IgD-negative memory B cell (primary cell): Measurements from ENCODE around the gene ARVCF. TPM values are rescaled to one million over a fixed set of nuclear protein-coding genes. Genes with fewer than 3 reads are reported as not detected.

Source experiments
- H3K27ac Mint-ChIP-seq, 3 donors: one replicate each; pipeline ENCODE4 v1.8.0; 2020 to 2022; ENCODE audit warnings: mild to moderate bottlenecking in 3 of 3, mixed read lengths in 3 of 3, moderate library complexity in 1 of 3
- H3K27me3 Mint-ChIP-seq: one replicate; pipeline ENCODE4 v1.8.0; 2021; ENCODE audit warnings: mixed read lengths
- H3K36me3 Mint-ChIP-seq: one replicate; pipeline ENCODE4 v1.8.0; 2020; ENCODE audit warnings: mild to moderate bottlenecking, mixed read lengths
- H3K4me1 Mint-ChIP-seq, 3 donors: one replicate each; pipeline ENCODE4 v1.8.0; 2020 to 2022; ENCODE audit warnings: mixed read lengths in 3 of 3, mild to moderate bottlenecking in 1 of 3
- H3K4me3 Mint-ChIP-seq, 4 donors: one replicate each; pipeline ENCODE4 v1.8.0; 2020 to 2022; ENCODE audit warnings: mild to moderate bottlenecking in 4 of 4, mixed read lengths in 4 of 4, moderate library complexity in 3 of 4
- H3K9me3 Mint-ChIP-seq, 3 donors: one replicate each; pipeline ENCODE4 v1.8.0; 2020 to 2021; ENCODE audit warnings: mixed read lengths in 3 of 3, mild to moderate bottlenecking in 1 of 3
- polyA plus RNA-seq: library from polyadenylated mRNA; unstranded; fragments of 300-500 nt; fragmentation: Illumina TruSeq; gene quantifications from one replicate; pipeline ENCODE4 v1.2.3, GENCODE V29; 2021

ARVCF gene
- polyA plus RNA-seq, 1 donor from 2014 or later: 0.16 TPM

DNA sequence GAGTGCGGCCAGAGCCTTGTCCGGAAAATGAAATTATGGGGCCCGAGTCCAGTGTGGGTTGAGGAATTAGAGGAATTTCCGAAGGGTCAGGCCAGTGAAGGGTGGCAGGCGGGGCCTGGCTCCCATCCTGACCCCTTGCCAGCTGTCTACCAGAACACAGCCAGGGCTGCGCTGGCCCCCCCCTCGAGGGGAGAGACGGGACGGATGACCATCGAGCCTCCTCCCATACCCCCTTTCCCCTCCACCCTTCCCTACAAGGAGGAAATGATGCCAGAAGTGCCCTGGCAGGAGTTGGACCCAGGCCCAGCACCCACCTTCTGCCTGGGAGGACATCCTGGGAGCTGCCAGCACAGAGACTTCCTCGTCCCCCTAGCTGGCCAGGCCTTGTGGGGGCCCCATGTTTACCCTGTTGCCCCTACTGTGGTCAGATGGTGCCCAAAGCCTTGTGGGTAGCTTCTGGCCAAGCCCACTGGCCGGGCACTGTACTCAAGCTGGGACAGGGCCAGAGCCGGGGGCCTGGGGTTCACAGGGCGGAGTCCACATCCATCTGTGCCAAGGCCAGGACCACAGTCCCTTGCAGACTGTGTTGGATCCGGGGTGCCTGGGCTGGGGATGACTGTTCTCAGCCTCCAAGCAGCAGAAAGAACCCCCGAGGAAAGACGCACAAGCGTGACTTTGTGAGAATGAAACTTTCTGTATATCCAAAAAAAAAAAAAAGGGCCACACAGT, 20.8 kb downstream of the ARVCF start:
- H3K4me1 Mint-ChIP-seq: peaks cover 0 to 1% (median 0%) of the 10 kb centered on the region in 3 donors
- no peak overlapping the region for H3K27ac Mint-ChIP-seq
- no peaks in the 10 kb centered on the region for H3K36me3 Mint-ChIP-seq
- H3K9me3 Mint-ChIP-seq: no peaks in the 10 kb centered on the region
- H3K27me3 Mint-ChIP-seq: no peaks in the 10 kb centered on the region
- H3K4me3 Mint-ChIP-seq: no peak overlapping the region

DNA sequence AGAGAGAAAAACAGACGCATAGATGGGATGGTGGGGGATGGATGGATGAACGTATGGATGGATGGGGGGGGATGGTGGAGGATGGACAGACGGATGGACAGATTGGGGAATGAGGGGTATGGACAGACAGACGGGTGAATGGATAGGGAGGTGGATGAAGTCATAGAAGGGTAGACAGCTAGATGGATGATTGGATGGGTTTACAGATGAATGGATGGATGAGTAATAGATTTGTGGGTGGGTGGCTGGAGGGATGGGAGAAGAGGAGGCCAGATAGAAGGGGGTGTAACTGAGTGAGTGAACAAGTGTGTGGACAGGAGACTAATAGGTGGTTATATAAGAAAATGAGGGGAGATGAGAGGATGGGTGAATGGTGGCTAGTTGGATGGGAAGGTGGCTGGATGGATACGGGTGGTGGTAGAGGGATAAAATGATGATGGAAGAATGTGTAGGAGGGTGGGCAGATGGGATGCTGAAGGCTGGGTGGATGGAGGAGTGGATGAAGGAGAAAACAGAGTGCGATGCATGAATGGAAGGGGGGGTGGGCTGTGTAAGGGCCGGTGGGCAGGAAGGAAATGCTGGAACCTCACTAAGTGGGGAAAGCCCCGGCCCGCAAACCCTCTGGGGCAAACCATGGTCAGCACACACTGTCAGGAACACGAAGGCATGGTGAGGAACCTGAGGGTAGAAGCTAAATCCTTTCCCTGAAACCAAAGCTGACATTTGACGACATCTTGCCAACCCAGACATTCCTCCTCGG, 21.6 kb downstream of the ARVCF start:
- Mint-ChIP-seq H3K27me3 (no peaks in the 10 kb centered on the region), H3K36me3 (no peaks in the 10 kb centered on the region), H3K27ac (no peak overlapping the region), H3K9me3 (no peaks in the 10 kb centered on the region), H3K4me1 (peaks cover 0 to 1% (median 0%) of the 10 kb centered on the region in 3 donors), H3K4me3 (no peak overlapping the region)

DNA sequence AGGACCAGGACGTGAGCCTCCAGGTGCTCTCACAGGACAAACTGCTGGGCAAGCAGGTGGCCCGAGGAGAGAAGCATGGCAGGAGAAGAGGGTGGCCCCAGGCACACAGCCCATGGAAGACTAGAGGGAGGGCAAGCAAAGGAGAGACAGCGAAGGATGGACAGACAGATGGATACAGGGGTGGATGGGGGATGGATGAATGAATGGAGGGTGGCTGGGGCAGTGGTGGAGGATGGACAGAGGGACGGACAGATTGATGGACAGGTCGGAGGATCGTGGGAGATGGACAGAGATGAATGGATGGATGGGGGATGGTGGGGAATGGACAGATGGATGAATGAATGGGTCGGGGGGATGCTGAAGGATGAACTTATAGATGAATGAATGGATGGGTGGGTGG, 22.7 kb downstream of the ARVCF start:
- H3K4me3 Mint-ChIP-seq: no peak overlapping the region
- H3K9me3 Mint-ChIP-seq: no peaks in the 10 kb centered on the region
- H3K27me3 Mint-ChIP-seq: no peaks in the 10 kb centered on the region
- peaks cover 0 to 1% (median 0%) of the 10 kb centered on the region in 3 donors for H3K4me1 Mint-ChIP-seq
- H3K36me3 Mint-ChIP-seq: no peaks in the 10 kb centered on the region
- no peak overlapping the region for H3K27ac Mint-ChIP-seq

DNA sequence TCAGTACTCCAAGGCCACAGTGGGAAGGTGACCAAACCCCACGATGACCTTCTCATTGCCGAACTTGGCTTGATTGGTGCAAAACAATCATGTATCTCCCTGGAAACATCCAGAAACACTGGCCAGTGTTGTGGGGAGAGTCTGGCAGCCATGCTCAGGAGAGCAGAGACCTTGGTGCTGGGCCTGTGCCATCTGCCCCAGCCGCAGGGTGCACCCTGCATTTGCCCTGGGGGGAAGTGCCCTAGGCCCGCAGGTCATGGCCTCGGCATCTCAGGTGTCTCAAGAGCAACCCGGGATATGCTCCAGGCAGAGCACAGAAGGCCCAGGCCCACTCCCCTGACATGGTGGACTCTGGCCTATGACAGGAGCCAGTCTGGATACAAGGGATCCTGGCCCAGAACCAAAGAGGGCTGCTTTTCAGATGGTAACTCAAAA, 23.7 kb downstream of the ARVCF start:
- Mint-ChIP-seq H3K4me1 (peaks cover 0 to 1% (median 0%) of the 10 kb centered on the region in 3 donors), H3K4me3 (no peak overlapping the region), H3K27me3 (no peaks in the 10 kb centered on the region), H3K27ac (no peak overlapping the region), H3K9me3 (no peaks in the 10 kb centered on the region), H3K36me3 (no peaks in the 10 kb centered on the region)

DNA sequence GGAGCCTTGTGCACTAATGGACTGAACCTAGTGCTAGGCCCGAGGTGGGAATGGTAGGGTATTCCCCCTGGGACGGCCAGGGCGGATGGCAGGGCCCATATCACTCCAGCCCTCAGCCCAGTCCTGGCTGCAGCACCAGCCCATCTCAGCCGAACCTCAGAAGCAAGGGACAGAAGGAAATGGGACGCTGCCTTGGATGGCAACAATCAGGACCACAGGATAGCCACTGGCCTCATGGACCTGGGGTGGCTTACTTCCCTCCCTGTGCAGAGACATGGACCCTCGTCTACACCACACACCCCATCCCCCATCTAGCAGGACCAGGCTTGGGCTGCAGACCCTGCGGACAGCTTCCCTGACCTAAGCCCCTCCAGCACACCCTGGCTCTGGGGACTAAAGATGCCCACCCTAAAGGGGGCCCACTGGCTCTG, 24.1 kb downstream of the ARVCF start:
- H3K27ac Mint-ChIP-seq: no peak overlapping the region
- H3K27me3 Mint-ChIP-seq: no peaks in the 10 kb centered on the region
- H3K36me3 Mint-ChIP-seq: no peaks in the 10 kb centered on the region
- H3K4me3 Mint-ChIP-seq: no peak overlapping the region
- peaks cover 0 to 1% (median 0%) of the 10 kb centered on the region in 3 donors for H3K4me1 Mint-ChIP-seq
- H3K9me3 Mint-ChIP-seq: no peaks in the 10 kb centered on the region

DNA sequence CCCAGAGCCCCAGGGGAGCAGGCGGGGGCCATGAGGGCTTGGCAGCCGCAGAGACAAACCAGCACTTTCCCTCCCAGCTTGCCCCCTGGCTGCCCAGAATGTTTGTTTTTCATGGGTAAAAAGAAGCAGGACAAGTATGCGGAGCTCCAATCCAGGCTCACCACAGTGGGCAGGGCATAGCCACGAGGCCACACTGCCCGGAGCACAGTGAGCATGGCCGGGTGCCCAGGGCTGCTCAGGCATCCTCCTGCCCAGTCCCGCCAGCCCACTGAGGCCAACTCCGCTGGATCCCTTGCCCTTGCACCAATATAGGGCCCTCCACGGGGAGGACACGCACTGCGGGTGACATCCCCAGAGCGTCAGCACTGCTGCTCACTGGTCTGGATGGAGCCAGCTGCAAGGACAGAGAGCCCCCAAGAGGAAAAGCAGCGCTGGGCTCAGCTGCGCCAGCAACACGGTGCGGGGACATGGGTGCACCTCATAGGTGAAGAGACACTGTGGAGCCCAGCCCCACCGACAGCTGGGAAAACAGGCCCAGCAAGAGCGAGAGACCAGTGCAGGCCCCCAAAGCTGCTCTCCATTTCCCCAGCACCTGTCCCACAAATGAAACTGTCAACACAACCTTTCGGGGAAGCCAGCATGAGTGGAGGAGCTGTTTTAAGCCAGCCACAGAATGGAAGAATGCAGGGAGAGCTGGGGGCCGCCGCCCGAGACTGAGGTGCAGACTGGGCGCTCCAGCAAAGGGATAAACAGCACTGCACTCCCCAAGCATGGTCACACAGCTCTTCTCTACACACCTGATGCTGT, 24.8 kb downstream of the ARVCF start:
- peaks cover 0 to 1% (median 0%) of the 10 kb centered on the region in 3 donors for H3K4me1 Mint-ChIP-seq
- H3K36me3 Mint-ChIP-seq: no peaks in the 10 kb centered on the region
- no peaks in the 10 kb centered on the region for H3K9me3 Mint-ChIP-seq
- no peaks in the 10 kb centered on the region for H3K27me3 Mint-ChIP-seq
- peak overlapping the region in 1 of 3 donors; percentile 53 for H3K27ac Mint-ChIP-seq
- no peak overlapping the region for H3K4me3 Mint-ChIP-seq

DNA sequence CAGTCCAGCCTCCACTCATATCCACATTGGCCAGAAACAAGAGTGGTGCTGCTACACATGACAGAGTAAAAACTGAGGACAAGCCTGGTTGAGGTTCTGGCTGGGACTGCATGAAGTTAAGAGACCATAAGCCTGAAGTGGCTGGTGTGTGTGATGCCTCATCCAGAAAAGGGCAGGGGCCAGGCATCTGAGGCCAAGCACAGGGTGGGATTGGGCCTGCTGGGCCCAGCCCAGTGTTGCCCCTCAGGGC, 25.3 kb downstream of the ARVCF start:
- peak overlapping the region in 1 of 3 donors; percentile 31 for H3K27ac Mint-ChIP-seq
- H3K4me3 Mint-ChIP-seq: no peak overlapping the region

DNA sequence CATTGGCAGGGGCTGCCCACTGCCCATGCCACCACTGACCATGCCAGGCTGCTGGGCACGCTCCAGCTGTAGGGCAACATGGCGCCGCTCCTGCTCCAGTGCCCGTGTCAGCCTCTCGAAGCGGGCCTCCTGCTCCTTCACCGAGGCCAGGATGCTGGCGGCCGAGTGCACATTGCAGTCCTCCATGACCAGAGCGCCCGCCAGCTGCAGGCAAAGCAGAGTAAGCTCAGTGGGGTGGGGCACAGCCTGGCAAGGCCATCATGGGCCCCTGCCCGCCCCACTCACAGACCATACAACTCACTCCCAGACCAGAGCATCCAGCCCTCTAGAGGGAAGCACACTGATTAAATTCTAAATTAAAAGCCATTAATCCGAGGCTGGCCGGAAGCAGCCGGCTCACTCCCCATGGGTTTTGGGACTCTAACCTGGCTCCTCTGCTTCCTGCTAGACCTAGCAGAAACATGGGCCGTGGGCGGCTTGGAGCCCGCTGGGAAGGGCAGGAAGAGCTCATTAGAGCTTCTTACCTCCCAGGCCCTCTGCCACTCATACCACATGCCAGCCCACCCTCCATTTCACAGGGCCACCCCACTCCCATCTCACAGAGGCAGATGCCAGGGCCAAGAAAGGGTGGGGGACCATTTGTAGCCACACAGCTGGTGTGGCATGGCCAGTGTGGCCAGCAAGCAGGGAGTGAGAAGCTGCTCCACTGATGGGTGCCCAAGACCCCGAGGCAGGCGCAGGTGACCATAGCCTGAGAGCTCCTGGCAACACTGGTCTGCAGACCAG, 25.8 kb downstream of the ARVCF start:
- Mint-ChIP-seq H3K27me3 (no peaks in the 10 kb centered on the region), H3K4me1 (peaks cover 0 to 1% (median 0%) of the 10 kb centered on the region in 3 donors), H3K36me3 (no peaks in the 10 kb centered on the region), H3K27ac (peak overlapping the region in 1 of 3 donors; percentile 31), H3K9me3 (no peaks in the 10 kb centered on the region), H3K4me3 (no peak overlapping the region)

More for the DNA sequence above, 25.3 kb downstream of the ARVCF start:
- Mint-ChIP-seq H3K27me3 (no peaks in the 10 kb centered on the region), H3K9me3 (no peaks in the 10 kb centered on the region), H3K4me1 (peaks cover 0 to 1% (median 0%) of the 10 kb centered on the region in 3 donors), H3K36me3 (no peaks in the 10 kb centered on the region)

DNA sequence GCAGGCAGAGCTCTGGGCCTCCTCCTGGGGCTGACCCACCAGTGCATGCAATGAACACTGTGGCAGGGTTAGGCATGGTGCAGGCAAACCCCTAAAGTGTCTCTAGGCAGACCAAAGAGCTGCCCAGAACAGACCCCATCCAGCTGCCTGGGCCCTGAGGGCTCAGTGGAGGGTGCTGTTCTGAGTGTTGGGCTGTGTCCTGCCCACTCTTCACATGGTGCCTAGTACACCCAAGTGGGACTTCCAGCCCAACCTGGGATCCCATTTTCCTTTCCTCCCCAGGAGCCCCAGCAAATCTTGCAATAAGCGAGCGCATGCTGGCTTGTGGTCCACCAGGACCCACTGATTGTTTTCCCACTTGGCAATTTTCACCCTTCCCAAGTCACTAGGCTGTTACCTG, 26.4 kb downstream of the ARVCF start:
- Mint-ChIP-seq H3K36me3 (no peaks in the 10 kb centered on the region), H3K27ac (no peak overlapping the region), H3K4me3 (no peak overlapping the region), H3K4me1 (peaks cover 0 to 1% (median 0%) of the 10 kb centered on the region in 3 donors), H3K27me3 (no peaks in the 10 kb centered on the region), H3K9me3 (no peaks in the 10 kb centered on the region)

DNA sequence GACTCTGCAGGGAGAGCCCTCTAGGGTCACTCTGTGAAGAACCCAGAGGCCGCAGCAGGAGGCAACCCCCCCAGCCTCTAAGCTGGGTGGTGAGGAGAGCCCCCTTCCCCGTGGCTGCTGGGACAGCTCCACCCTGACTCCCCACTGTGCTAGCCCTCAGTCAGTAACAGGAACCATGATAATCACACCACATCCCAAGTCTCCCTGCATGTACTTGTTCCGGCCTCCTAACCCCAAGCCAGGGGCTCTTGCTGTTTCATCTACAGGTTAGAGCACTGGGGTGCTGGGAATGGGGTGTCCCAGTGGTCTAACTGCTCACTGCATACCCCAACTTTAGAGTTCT, 26.9 kb downstream of the ARVCF start:
- Mint-ChIP-seq H3K4me1 (peaks cover 0 to 1% (median 0%) of the 10 kb centered on the region in 3 donors), H3K27ac (no peak overlapping the region), H3K9me3 (no peaks in the 10 kb centered on the region), H3K4me3 (no peak overlapping the region), H3K27me3 (no peaks in the 10 kb centered on the region), H3K36me3 (no peaks in the 10 kb centered on the region)

DNA sequence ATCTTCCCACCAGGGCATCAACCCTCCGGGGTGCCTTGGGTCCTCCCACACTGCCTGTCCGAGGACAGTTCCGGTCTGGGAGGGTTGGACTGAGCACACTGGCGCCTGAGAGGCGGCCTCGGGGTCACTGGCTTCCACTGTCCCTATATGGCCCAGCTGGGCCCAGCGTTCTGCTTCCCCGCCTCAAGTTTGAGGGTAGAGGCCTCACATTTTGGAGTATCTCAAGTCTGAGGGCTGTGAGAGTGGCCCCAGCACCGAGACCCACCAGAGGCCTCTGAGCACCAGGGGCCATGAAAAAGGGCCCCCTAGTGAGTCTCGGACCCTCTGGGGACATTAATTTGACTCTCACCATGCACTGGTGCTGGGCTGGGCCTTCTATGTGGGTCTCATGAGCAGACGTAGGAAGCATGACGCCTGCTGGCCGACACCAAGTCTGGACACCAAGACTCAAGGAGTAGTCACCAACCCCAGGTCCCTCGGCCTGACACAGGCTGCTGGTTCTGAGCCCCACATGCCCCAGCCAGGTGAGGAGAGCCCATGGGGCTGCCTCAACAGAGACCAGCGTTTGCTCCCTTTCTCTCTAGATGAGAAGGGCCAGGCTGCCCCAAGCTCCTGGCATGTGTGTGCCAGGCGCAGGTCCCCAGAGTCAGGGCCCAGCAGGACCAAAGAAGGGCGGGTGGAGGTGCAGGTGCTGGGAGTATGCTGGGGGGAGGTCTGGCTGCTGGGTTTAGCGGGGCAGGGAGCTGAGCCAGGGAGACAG, 27.5 kb downstream of the ARVCF start:
- peaks cover 0 to 1% (median 0%) of the 10 kb centered on the region in 3 donors for H3K4me1 Mint-ChIP-seq
- no peak overlapping the region for H3K4me3 Mint-ChIP-seq
- no peaks in the 10 kb centered on the region for H3K9me3 Mint-ChIP-seq
- no peak overlapping the region for H3K27ac Mint-ChIP-seq
- H3K36me3 Mint-ChIP-seq: no peaks in the 10 kb centered on the region
- peaks cover 3% of the 10 kb centered on the region for H3K27me3 Mint-ChIP-seq

DNA sequence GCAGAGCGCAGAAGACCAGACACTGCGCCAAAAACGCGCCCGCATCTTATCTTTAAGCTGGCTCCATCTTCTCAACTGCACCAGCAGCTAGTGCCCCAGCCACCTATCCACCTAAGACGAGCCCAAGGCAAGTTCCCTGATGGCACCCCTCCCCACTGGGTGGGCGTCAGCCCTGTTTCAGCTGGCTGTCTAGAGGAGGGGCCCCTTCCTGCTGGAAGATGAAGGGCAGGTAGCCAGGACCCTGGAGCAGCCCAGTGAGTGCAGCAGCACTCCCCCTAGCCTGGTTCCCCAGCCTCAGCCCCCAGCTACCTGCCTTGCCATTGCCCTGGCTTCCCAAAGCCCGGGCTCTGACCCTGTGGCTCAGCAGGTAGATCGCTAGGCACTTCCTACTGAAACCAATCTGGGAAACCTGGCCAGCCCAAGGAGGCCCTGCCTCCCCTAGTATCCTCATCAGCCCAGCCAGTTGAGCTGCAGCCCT, 28.3 kb downstream of the ARVCF start:
- Mint-ChIP-seq H3K4me3 (peak overlapping the region in 2 of 4 donors; percentile 58 to 90), H3K4me1 (no peaks in the 10 kb centered on the region)

DNA sequence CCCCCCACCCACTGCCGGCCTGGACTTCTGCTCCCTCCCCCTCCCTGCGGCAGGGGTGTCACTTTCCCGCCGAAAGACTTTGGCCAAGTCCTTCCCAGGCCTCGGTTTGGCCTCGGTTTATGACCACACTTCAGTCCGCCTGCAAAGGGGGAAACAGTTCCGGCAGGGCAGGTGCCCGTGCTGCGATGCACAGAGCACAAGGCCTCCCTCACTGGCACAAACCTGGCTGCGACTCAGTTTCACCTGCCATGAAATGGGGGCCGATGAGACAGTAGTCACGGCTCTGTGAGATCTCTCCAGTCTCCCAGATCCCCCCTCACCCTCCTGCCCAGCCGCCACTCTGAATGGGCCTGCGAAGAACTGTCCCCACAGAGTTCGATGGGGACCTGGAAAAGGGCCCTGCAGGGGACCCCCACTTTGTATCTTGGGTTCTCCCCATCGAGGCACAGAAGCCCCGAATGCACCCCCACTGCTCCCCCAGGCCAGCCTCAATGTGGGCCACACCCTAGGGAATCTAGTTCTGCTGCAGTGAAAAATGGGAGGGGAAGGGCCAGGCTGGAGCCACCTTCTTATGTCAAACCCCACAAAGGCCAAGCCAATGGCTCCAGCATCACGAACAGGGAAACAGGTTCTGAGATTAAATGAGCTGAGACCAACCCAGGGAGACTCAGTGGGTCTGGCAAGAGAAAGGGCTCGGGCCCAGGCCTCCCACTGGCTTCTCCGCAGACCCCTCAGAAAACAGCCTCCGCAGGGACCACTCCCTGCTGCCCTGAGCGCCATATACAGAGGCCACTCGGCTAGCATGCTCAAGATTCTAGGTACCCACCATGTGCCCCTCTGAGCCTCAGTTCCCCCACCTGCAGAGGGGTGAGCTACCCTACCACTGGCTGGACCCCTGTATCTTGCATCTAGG, 29.0 kb downstream of the ARVCF start:
- H3K4me3 Mint-ChIP-seq: peak overlapping the region in 3 of 4 donors; percentile 48 to 90 (median 78)
- no peaks in the 10 kb centered on the region for H3K36me3 Mint-ChIP-seq
- peaks cover 3% of the 10 kb centered on the region for H3K27me3 Mint-ChIP-seq
- no peaks in the 10 kb centered on the region for H3K4me1 Mint-ChIP-seq
- peak overlapping the region in 1 of 3 donors; percentile 16 for H3K27ac Mint-ChIP-seq
- H3K9me3 Mint-ChIP-seq: no peaks in the 10 kb centered on the region

More for the DNA sequence above, 28.3 kb downstream of the ARVCF start:
- peaks cover 3% of the 10 kb centered on the region for H3K27me3 Mint-ChIP-seq
- no peaks in the 10 kb centered on the region for H3K9me3 Mint-ChIP-seq
- peak overlapping the region in 1 of 3 donors; percentile 16 for H3K27ac Mint-ChIP-seq
- no peaks in the 10 kb centered on the region for H3K36me3 Mint-ChIP-seq
